ENCODE results near the gene RAP1GAP2.
"Not testable (repeated sequence)": the region's sequence is repeated elsewhere in the genome, so short reads cannot be mapped to it uniquely, and the experiment has no call there.

Gene RAP1GAP2

GRCh38 chr17:2889256-2889655 is 93.0 kb downstream of the RAP1GAP2 start:
- no peak for DNase-seq

- DNase-seq: not testable (repeated sequence)
Measured at GRCh38 chr17:2890778-2891177, 94.5 kb downstream of the RAP1GAP2 start.

- no peak for DNase-seq
Measured at GRCh38 chr17:2892305-2892971, 96.2 kb downstream of the RAP1GAP2 start.

DNA sequence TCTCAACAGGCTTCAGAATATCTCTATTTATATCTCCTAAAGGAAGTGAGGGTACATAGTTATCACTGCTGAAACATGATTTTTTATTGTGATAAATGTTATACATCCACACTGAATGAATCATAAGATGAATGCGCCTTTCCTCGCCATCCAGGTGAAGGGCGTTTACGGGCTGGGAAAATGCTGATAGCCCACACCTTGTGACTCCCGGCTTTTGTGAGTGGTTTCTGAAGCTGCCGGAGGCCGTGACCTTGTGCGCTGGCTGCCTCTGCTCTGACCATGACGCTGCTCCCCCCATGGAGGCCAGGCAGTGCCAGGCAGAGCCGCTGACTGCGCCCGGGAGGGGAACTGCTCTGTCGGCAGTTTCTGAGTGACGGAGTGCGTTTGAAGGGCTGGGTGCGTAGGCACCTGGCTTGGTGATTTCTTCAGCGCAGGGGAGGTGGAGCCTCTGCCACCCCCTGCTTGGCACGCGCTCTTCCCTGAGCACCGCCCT is 97.2 kb downstream of the RAP1GAP2 start:
- DNase-seq: no peak

DNA sequence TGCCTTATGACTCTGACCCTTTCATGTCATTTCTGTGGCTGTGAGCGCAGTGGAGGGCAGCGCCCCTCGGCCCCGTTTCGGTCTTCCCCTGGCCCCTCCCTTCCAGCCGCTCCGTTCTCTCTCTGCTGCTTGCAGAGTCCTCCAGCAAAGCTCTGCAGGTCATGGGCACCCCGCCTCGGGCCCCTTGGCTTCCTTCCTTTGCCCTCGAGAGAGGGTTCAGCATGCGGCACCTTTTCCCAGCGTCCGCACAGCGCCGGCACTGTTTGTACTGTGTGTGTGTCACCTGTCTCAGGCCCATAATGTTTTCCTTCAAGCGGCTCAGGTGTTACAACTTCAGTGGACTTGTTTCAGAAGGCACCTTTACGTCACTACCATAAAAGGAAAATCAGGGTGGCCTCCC is 98.5 kb downstream of the RAP1GAP2 start:
- DNase-seq: no peak

- no peak for DNase-seq
Measured at GRCh38 chr17:2897605-2898004, 101.4 kb downstream of the RAP1GAP2 start.

- DNase-seq: no peak
Measured at GRCh38 chr17:2898255-2898926, 102.2 kb downstream of the RAP1GAP2 start.

- DNase-seq: no peak
Measured at GRCh38 chr17:2899906-2900305, 103.7 kb downstream of the RAP1GAP2 start.

DNA sequence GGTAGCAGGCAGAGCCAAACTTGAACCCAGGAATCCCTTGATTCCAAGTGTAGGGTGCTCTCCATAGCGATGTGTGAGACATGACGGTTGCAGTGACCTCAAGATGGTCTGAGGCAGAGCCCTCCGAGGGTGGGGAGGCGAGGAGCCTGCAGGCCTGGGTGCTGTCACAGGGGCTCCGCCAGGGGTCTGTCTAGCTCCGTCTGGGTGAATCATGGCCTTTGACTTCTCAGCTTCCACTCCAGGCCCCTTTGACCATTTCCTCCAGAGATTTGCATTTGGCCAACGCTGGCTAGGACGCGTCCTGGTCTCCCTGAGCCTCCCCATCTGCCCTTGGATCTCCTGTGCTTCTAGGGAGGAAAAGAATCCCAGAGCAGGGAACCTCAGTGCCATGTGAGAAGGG is 104.6 kb downstream of the RAP1GAP2 start:
- no peak for DNase-seq

DNA sequence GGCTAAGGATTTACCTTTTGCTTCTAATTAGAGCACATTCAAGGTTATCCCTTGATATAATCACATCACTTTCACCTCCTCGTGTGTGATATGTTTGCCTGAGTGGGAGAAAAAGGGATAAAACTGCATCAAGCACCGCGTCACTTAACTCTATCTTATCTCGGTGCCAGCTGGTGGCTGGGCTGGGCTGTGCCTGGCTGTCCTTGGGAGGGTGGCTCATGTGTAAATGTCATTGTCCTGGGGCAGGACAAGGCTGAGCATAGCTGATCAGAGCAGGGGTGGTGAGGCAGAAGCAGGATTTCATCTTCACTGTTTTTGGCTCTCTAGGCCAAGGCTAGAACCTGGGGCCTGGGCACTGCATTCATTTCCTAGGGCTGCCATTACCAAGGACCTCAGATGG is 105.3 kb downstream of the RAP1GAP2 start:
- DNase-seq: no peak

DNA sequence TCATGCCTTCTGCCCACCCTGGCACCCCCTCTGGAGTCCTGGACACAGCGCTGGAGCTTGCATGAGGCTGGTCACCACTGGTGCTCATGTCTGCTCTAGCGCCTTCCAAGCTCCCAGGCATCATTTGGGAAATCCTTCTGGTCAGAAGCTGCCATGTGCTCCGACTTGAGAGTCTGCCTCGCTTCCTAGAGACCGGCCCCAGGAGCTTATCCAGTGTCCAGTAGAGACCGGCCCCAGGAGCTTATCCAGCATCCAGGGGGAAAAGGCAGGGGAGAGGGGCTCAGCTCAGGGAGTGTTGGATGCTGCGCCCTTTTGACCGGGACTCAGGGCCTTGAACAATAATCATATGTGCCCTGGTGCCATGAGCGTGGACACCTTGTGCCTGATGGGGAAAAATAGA is 106.3 kb downstream of the RAP1GAP2 start:
- no peak for DNase-seq

GRCh38 chr17:2903193-2903974 is 107.1 kb downstream of the RAP1GAP2 start:
- DNase-seq: no peak

- DNase-seq: peak; percentile 31 to 45
Measured at GRCh38 chr17:2904135-2904534, 107.9 kb downstream of the RAP1GAP2 start.

DNA sequence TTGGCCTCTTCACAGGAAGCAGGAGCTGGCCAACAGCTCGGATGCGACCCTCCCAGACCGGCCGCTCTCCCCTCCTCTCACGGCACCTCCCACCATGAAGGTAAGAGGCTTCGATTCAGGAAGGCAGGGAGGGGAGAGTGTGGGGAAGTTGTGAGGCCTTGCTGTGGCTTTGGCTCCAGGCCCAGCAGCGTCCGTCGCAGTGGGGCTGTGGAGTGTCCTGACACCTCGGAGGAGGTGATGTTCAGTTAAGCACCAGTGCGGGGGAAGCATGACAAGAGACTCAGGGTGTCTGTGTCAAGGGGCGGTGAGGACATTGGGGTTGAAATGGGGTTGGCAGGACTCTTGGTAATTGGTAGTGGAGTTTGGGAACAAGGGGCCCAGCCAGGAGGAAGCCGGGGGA is 109.0 kb downstream of the RAP1GAP2 start:
- no peak for DNase-seq

GRCh38 chr17:2905696-2906501 is 109.7 kb downstream of the RAP1GAP2 start:
- DNase-seq: no peak

DNA sequence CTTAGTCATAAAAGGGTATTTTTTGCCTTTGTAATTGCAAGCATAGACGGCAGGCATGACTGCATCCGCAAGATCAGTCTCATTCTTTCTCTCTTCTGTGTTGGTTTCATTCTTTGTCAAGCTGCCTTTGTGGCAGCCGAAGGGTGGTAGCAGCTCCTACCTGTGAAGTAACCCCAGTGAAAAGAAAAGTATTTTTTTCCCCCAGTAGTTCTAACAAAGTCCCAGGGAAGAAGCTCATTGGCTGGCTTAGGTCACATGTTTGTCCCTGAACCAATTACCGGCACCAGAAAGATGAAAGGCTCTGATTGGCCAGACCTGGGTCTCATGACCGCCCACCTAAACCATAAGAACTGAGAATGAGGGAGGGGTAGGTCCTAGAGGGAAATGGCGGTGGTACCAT is 110.7 kb downstream of the RAP1GAP2 start:
- DNase-seq: no peak

GRCh38 chr17:2909175-2909845 is 113.1 kb downstream of the RAP1GAP2 start:
- DNase-seq: no peak

GRCh38 chr17:2909846-2910234 is 113.6 kb downstream of the RAP1GAP2 start:
- DNase-seq: no peak

DNA sequence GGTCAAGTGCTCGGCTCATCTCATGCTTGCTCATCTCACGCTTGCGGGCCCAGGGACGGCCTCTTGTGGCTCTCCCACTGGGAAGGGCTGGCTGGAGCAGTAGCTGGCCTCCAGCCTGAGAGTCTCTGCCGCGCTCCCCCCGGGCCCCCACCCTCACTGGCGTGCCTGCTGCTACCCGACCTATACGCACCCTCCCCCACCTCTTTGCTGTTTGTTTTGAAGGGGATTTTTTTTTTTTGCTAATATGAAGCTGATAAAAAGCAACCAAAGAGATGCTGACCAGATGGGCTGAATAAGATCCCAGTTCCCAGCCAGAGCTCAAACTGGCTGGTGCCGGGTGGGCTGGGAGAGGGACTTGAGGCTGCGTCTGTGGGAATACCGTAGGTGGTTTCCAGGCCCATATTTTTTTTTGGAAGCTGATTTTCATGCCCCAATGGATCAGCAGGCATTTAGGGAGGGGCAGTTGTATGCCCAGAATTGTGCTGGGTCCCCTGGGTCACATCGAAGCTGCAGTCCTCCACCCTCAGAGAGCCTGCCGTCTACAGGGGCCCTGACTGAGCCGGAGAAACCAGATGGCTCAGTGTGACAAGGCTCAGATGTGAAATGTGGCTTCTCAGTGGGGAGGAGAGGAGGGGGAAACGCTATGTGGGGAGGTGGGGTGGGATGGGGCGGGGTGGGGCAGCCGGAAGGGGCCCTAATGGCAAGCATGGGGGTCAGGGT is 115.0 kb downstream of the RAP1GAP2 start:
- DNase-seq: no peak

GRCh38 chr17:2911755-2912111 is 115.5 kb downstream of the RAP1GAP2 start:
- DNase-seq: no peak

DNA sequence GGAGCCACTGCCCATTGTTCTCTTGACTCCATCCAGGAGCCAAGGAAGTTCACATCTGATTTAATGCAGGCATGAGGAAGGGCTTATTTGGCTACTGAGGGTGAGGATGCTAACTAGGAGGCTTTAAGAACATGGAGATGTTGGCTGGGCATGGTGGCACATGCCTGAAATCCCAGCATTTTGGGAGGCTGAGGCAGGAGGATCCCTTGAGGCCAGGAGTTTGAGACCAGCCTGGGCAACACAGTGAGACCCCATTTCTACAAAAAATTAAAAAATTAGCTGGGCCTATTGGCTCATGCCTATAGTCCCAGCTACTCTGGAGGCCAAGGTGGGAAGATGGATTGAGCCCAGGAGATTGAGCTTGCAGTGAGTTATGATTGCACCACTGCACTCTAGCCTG is 116.5 kb downstream of the RAP1GAP2 start:
- DNase-seq: no peak

DNA sequence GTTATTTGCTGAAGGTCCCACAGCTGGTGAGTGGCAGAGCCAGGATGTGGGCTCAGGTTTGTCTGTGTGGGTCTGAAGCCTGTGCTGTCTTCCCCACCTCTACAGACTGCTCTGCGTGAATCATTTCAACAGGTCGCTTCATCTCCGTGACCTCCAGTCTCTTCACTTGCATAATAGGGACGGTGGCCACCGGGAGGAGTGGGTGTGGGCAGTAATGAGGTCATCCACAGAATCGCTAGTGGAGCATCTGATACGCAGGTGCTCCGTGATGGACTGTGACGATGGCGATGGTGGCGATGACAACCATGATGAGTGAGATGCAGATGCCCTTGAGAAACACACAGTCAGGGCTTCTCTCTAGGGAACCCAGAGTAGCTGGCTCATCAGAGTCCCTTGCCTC is 120.2 kb downstream of the RAP1GAP2 start:
- DNase-seq: no peak

All from hippocampal formation (tissue), 2 donors.